ENCODE data around the gene WBP2. TPM values are rescaled to one million over a fixed set of nuclear protein-coding genes. Genes with fewer than 3 reads are reported as not detected.
A peak's percentile ranks its signal among the peaks of the same experiment; 100 is the strongest.
"Not testable (repeated sequence)": the region's sequence is repeated elsewhere in the genome, so short reads cannot be mapped to it uniquely, and the experiment has no call there.

Gene WBP2
- total and polyA plus RNA-seq, 4 donors: 67.2 to 195 (median 135) TPM

- peak overlapping the region in 1 of 2 donors; percentile 91 for H3K9ac ChIP-seq (ENCODE audit: insufficient read depth in 1 of 2, low read length in 2 of 2)
- H3K4me3 ChIP-seq: no peak overlapping the region
- TF ChIP-seq CTCF (IDR thresholded peaks at IDR 0.05; ENCODE audit: control extremely low read depth, extremely low read depth): no peak
- no peaks in the 10 kb centered on the region for H3K27me3 ChIP-seq (ENCODE audit: control insufficient read depth in 3 of 3, insufficient read depth in 3 of 3, low read length in 2 of 3)
- ATAC-seq (ENCODE audit: insufficient read depth, low FRiP score) (peak; percentile 69), DNase-seq (peak; percentile 97 to 99 (median 99))
- 5% methylated on average over 8 of the region's 8 CpGs for WGBS, 2 donors
- H3K9me3 ChIP-seq (ENCODE audit: control insufficient read depth in 4 of 4, insufficient read depth in 3 of 4, low read length in 3 of 4): no peaks in the 10 kb centered on the region
- no peaks in the 10 kb centered on the region for H3K36me3 ChIP-seq (ENCODE audit: control insufficient read depth in 4 of 4, insufficient read depth in 4 of 4, low read length in 4 of 4)
- peaks cover 0 to 27% (median 10%) of the 10 kb centered on the region in 5 donors for H3K4me1 ChIP-seq (ENCODE audit: control insufficient read depth in 5 of 5, insufficient read depth in 5 of 5, low read length in 5 of 5)
- peak overlapping the region; percentile 37 to 75 for H3K27ac ChIP-seq (ENCODE audit: low read depth in 1 of 2, low read length in 1 of 2)
Observed at GRCh38 chr17:75864448-75864871, 9.3 kb upstream of the WBP2 start.

GRCh38 chr17:75861927-75862317 lies 6.8 kb upstream of the WBP2 start:
- Histone ChIP-seq H3K27ac (ENCODE audit: low read depth in 1 of 2, low read length in 1 of 2) (no peak overlapping the region), H3K4me3 (no peak overlapping the region), H3K9ac (ENCODE audit: insufficient read depth in 1 of 2, low read length in 2 of 2) (no peak overlapping the region), H3K27me3 (ENCODE audit: control insufficient read depth in 3 of 3, insufficient read depth in 3 of 3, low read length in 2 of 3) (no peaks in the 10 kb centered on the region), H3K4me1 (ENCODE audit: control insufficient read depth in 5 of 5, insufficient read depth in 5 of 5, low read length in 5 of 5) (peaks cover 0 to 16% (median 8%) of the 10 kb centered on the region in 5 donors), H3K36me3 (ENCODE audit: control insufficient read depth in 4 of 4, insufficient read depth in 4 of 4, low read length in 4 of 4) (no peaks in the 10 kb centered on the region), H3K9me3 (ENCODE audit: control insufficient read depth in 4 of 4, insufficient read depth in 3 of 4, low read length in 3 of 4) (no peaks in the 10 kb centered on the region)
- ATAC-seq (ENCODE audit: insufficient read depth, low FRiP score) (no peak), DNase-seq (no peak)
- no peak for TF ChIP-seq CTCF (IDR thresholded peaks at IDR 0.05; ENCODE audit: control extremely low read depth, extremely low read depth)
- WGBS, 2 donors: 64 to 77% methylated on average over 9 of the region's 9 CpGs

GRCh38 chr17:75859358-75859757 lies 4.2 kb upstream of the WBP2 start:
- H3K27me3 ChIP-seq (ENCODE audit: control insufficient read depth in 3 of 3, insufficient read depth in 3 of 3, low read length in 2 of 3); H3K36me3 ChIP-seq (ENCODE audit: control insufficient read depth in 4 of 4, insufficient read depth in 4 of 4, low read length in 4 of 4); DNase-seq; H3K9me3 ChIP-seq (ENCODE audit: control insufficient read depth in 4 of 4, insufficient read depth in 3 of 4, low read length in 3 of 4); H3K4me3 ChIP-seq; H3K9ac ChIP-seq (ENCODE audit: insufficient read depth in 1 of 2, low read length in 2 of 2); ATAC-seq (ENCODE audit: insufficient read depth, low FRiP score): not testable (repeated sequence)
- Histone ChIP-seq H3K4me1 (ENCODE audit: control insufficient read depth in 5 of 5, insufficient read depth in 5 of 5, low read length in 5 of 5) (peaks cover 0 to 17% (median 8%) of the 10 kb centered on the region in 5 donors), H3K27ac (ENCODE audit: low read depth in 1 of 2, low read length in 1 of 2) (peak overlapping the region in 1 of 2 donors; percentile 96)
- 86 to 93% methylated on average over 10 of the region's 10 CpGs for WGBS, 2 donors

GRCh38 chr17:75856062-75856756 lies 1.1 kb upstream of the WBP2 start:
- H3K9me3 ChIP-seq (ENCODE audit: control insufficient read depth in 4 of 4, insufficient read depth in 3 of 4, low read length in 3 of 4): no peaks in the 10 kb centered on the region
- 1 to 2% methylated on average over 23 to 24 of the region's 24 CpGs for WGBS, 2 donors
- peak overlapping the region; percentile 44 to 86 for H3K9ac ChIP-seq (ENCODE audit: insufficient read depth in 1 of 2, low read length in 2 of 2)
- H3K36me3 ChIP-seq (ENCODE audit: control insufficient read depth in 4 of 4, insufficient read depth in 4 of 4, low read length in 4 of 4): peaks cover 0 to 3% (median 3%) of the 10 kb centered on the region in 4 donors
- H3K27me3 ChIP-seq (ENCODE audit: control insufficient read depth in 3 of 3, insufficient read depth in 3 of 3, low read length in 2 of 3): no peaks in the 10 kb centered on the region
- peaks cover 0 to 17% (median 7%) of the 10 kb centered on the region in 5 donors for H3K4me1 ChIP-seq (ENCODE audit: control insufficient read depth in 5 of 5, insufficient read depth in 5 of 5, low read length in 5 of 5)
- no peak for TF ChIP-seq CTCF (IDR thresholded peaks at IDR 0.05; ENCODE audit: control extremely low read depth, extremely low read depth)
- H3K4me3 ChIP-seq: peak overlapping the region; percentile 63
- ATAC-seq (ENCODE audit: insufficient read depth, low FRiP score) (no peak), DNase-seq (peak in 1 of 3 donors; percentile 43)
- H3K27ac ChIP-seq (ENCODE audit: low read depth in 1 of 2, low read length in 1 of 2): peak overlapping the region; percentile 94 to 100
